K562 (cell line): ENCODE data around the gene CFAP251. TPM values are rescaled to one million over a fixed set of nuclear protein-coding genes. Genes with fewer than 3 reads are reported as not detected.
A peak's percentile ranks its signal among the peaks of the same experiment; 100 is the strongest.

ENCODE experiments used
- ATAC-seq: fragments of 200-7000 bp; cut with Tn5 transposase; 3 replicates; pipeline ENCODE4 v1.9.1; 2020; ENCODE audit warnings: moderate library complexity
- BruUV-seq: library from RNA; stranded (reverse); fragments of 400-500 nt; replicated peaks from 2 replicates; lab custom pipeline; 2021; lab: Mats Ljungman, UMichigan
- CTCF ChIA-PET: fragments of 300-600 bp; formaldehyde crosslinking; extraction: SDS; loops from one replicate; lab custom pipeline; 2021; ENCODE audit warnings: low intra/inter-chr PET ratio; lab: Yijun Ruan, JAX
- POLR2A ChIA-PET: fragments of 300-600, 350-650 bp; sonication (Branson Sonifier 250); formaldehyde crosslinking; extraction: SDS; loops from one replicate; lab custom pipeline; 2021; ENCODE audit warnings: antibody characterized with exemption, inconsistent platforms; lab: Yijun Ruan, JAX
- DNase-seq, 4 experiments: peaks; one replicate each; pipeline versions ENCODE4 v3.0.0 to v3.0.0-alpha.2; 2011 to 2018; ENCODE audit warnings: low spot score in 3 of 4, mixed read lengths in 3 of 4; ENCODE audit errors: extremely low read depth in 1 of 4
- FAIRE-seq: peaks from 2 replicates; lab custom pipeline; 2011; peaks lifted over from hg19 to GRCh38; lab: Jason Lieb, UNC
- H2AFZ ChIP-seq: 2 replicates; pipeline ENCODE4 v1.6.0; 2011; ENCODE audit warnings: low read depth, low read length, control low read depth, inconsistent platforms
- H3K27ac ChIP-seq: fragments of 200-600 bp; 3 replicates; pipeline ENCODE4 v1.8.0; 2011; ENCODE audit warnings: low read depth, mild to moderate bottlenecking, control low read depth, inconsistent platforms, low read length, moderate library complexity, mixed read lengths; ENCODE audit errors: extremely low read depth
- H3K27me3 ChIP-seq, 2 experiments: fragments of 300-600 bp in 1 of 2; 2 replicates in 1 of 2; 3 replicates in 1 of 2; pipeline versions ENCODE4 v1.6.0 to v1.8.0; 2011; ENCODE audit warnings: inconsistent platforms in 2 of 2, low read length in 2 of 2, mild to moderate bottlenecking in 1 of 2, mixed read lengths in 1 of 2, moderate library complexity in 1 of 2; ENCODE audit not compliant: control insufficient read depth in 2 of 2, insufficient read depth in 2 of 2
- H3K36me3 ChIP-seq: fragments of 300-600 bp; 3 replicates; pipeline ENCODE4 v1.8.0; 2011; ENCODE audit warnings: mild to moderate bottlenecking, low read length, inconsistent platforms; ENCODE audit not compliant: control insufficient read depth, insufficient read depth
- H3K4me1 ChIP-seq, 2 experiments: fragments of 200-600 bp in 1 of 2; replicated peaks in 1 of 2; 2 replicates in 1 of 2; 3 replicates in 1 of 2; pipeline versions ENCODE4 v1.5.1 to v1.8.0; 2011; ENCODE audit warnings: inconsistent platforms in 2 of 2, low read length in 2 of 2, mild to moderate bottlenecking in 1 of 2, mixed read lengths in 1 of 2, moderate library complexity in 1 of 2; ENCODE audit not compliant: control insufficient read depth in 2 of 2, insufficient read depth in 2 of 2
- H3K4me2 ChIP-seq: 2 replicates; pipeline ENCODE4 v1.6.1; 2011; ENCODE audit warnings: low read length, control low read depth, inconsistent platforms, mixed read lengths; ENCODE audit not compliant: insufficient read depth
- H3K4me3 ChIP-seq: fragments of 200-600 bp; sonication (generic), shearing (Covaris generic); 2 replicates; pipeline ENCODE4 v1.5.1; 2016; ENCODE audit warnings: control low read depth, inconsistent platforms
- H3K79me2 ChIP-seq: fragments of 200-600 bp; 3 replicates; pipeline ENCODE4 v1.8.0; 2011; ENCODE audit warnings: low read length, inconsistent platforms; ENCODE audit not compliant: control insufficient read depth, insufficient read depth
- H3K9ac ChIP-seq, 2 experiments: 2 replicates each; pipeline versions ENCODE4 v1.6.0 to v1.6.1; 2011; ENCODE audit warnings: low read depth in 2 of 2, low read length in 2 of 2, control low read depth in 1 of 2, inconsistent platforms in 1 of 2, mild to moderate bottlenecking in 1 of 2, mixed read lengths in 1 of 2; ENCODE audit not compliant: insufficient read depth in 1 of 2
- H3K9me1 ChIP-seq: one replicate; pipeline ENCODE4 v1.6.0; 2011; ENCODE audit warnings: inconsistent platforms, mild to moderate bottlenecking, low read length, moderate library complexity; ENCODE audit not compliant: control insufficient read depth, insufficient read depth
- H3K9me3 ChIP-seq: replicated peaks from 2 replicates; pipeline ENCODE4 v1.5.1; 2011; ENCODE audit warnings: low read depth, low read length, inconsistent platforms; ENCODE audit not compliant: control insufficient read depth, insufficient read depth
- H4K20me1 ChIP-seq: replicated peaks from 2 replicates; pipeline ENCODE4 v1.6.1; 2011; ENCODE audit warnings: low read length, inconsistent platforms, mixed read lengths; ENCODE audit not compliant: control insufficient read depth, insufficient read depth
- C11orf30 ChIP-seq: fragments of 450-650 bp; IDR thresholded peaks from 2 replicates; pipeline ENCODE4 v1.6.1; 2016; ENCODE audit warnings: low read depth, mild to moderate bottlenecking
- CBX8 ChIP-seq: fragments of 200-600 bp; sonication (generic); IDR thresholded peaks from 2 replicates; pipeline ENCODE4 v1.6.1; 2012; ENCODE audit warnings: borderline replicate concordance, mixed run types, low read depth, mild to moderate bottlenecking, moderate library complexity, mixed read lengths, low read length, control low read depth, inconsistent platforms; ENCODE audit not compliant: poor library complexity, severe bottlenecking; ENCODE audit errors: extremely low read depth
- E2F3 ChIP-seq: fragments of 250-450 bp; sonication (Bioruptor Pico); IDR thresholded peaks from 2 replicates; pipeline ENCODE4 v1.4.0; 2020; ENCODE audit warnings: mild to moderate bottlenecking
- ESRRB ChIP-seq: fragments of 250-450 bp; sonication (Bioruptor Pico); IDR thresholded peaks from 2 replicates; pipeline ENCODE4 v1.5.0; 2020; ENCODE audit warnings: mild to moderate bottlenecking, moderate library complexity, borderline replicate concordance
- EZH2 ChIP-seq: IDR thresholded peaks from 2 replicates; pipeline ENCODE4 v1.6.1; 2012; ENCODE audit warnings: low read depth, mild to moderate bottlenecking, inconsistent platforms, low read length, borderline replicate concordance
- FOXK2 ChIP-seq, 2 experiments: fragments of 450-650 bp; IDR thresholded peaks in 1 of 2; conservative IDR thresholded peaks in 1 of 2; 2 replicates each; pipeline ENCODE4 v1.6.1; 2016; ENCODE audit warnings: low read depth in 2 of 2, mild to moderate bottlenecking in 1 of 2
- MCM5 ChIP-seq: fragments of 450-650 bp; IDR thresholded peaks from 2 replicates; pipeline ENCODE4 v1.6.1; 2016; ENCODE audit warnings: low read depth
- NFE2 ChIP-seq: IDR thresholded peaks from 2 replicates; pipeline ENCODE4 v1.6.1; 2014; ENCODE audit warnings: antibody characterized with exemption, low read depth
- POLR3A ChIP-seq: IDR thresholded peaks from 2 replicates; pipeline ENCODE4 v1.6.1; 2011; ENCODE audit warnings: borderline replicate concordance, mild to moderate bottlenecking, moderate library complexity; ENCODE audit not compliant: insufficient read length, insufficient read depth; ENCODE audit errors: extremely low read depth
- RB1 ChIP-seq: fragments of 450-650 bp; IDR thresholded peaks from 2 replicates; pipeline ENCODE4 v1.6.1; 2017; ENCODE audit warnings: low read depth, mild to moderate bottlenecking
- TAL1 ChIP-seq: fragments of 450-650 bp; IDR thresholded peaks from 2 replicates; pipeline ENCODE4 v1.6.1; 2016; ENCODE audit warnings: mild to moderate bottlenecking
- TBL1XR1 ChIP-seq, 2 experiments: IDR thresholded peaks; 2 replicates each; pipeline ENCODE4 v1.6.1; 2012; ENCODE audit warnings: improper control_type of control experiment in 2 of 2, low read length in 2 of 2, mild to moderate bottlenecking in 1 of 2
- ZNF3 ChIP-seq: fragments of 250-450 bp; sonication (Bioruptor Pico); IDR thresholded peaks from 2 replicates; pipeline ENCODE4 v1.5.0; 2021; ENCODE audit warnings: mild to moderate bottlenecking, moderate library complexity
- ZNF699 ChIP-seq: fragments of 250-450 bp; sonication (Bioruptor Pico); IDR thresholded peaks from 2 replicates; pipeline ENCODE4 v1.8.0; 2021; ENCODE audit warnings: mild to moderate bottlenecking, moderate library complexity; ENCODE audit not compliant: insufficient replicate concordance
- ZNF75A ChIP-seq: fragments of 450-650 bp; formaldehyde crosslinking; IDR thresholded peaks from 2 replicates; pipeline ENCODE4 v1.4.0; 2020; ENCODE audit warnings: mild to moderate bottlenecking
- whole genome bisulfite sequencing: fragments of 100-300 bp; shearing (Covaris generic); methylation state at CpG from one replicate; pipeline ENCODE4 v1.1.6; 2016; ENCODE audit warnings: low coverage, mixed read lengths; ENCODE audit not compliant: insufficient coverage; ENCODE audit errors: missing lambda C conversion rate; 5-methylcytosine and 5-hydroxymethylcytosine counted together
- in situ Hi-C: fragments of 300-500 bp; cut with MboI; formaldehyde crosslinking; loops from 4 replicates; pipeline ENCODE4 v1.15.0; 2018; ENCODE audit warnings: inconsistent platforms, mixed read lengths
- intact Hi-C: fragments of 100-400 bp; cut with micrococcal nuclease; formaldehyde crosslinking; loops from 2 replicates; pipeline ENCODE4 v1.14.2; 2022
- polyA plus RNA-seq, 8 experiments: library from polyadenylated mRNA; depleted of rRNA in 4 of 8; stranded (reverse) in 5 of 8; unstranded in 3 of 8; fragments of >200 nt; fragmentation: Nextera tagmentation in 2 of 8; fragmentation: Illumina TruSeq in 1 of 8; extraction: Ambion mirVana in 2 of 8; extraction: Trizol in 1 of 8; gene quantifications; 2 replicates each; pipeline versions ENCODE4 v1.2.1 to v1.2.3, GENCODE V29; 2011 to 2014; ENCODE audit warnings: inconsistent platforms in 1 of 8, missing spikeins in 1 of 8
- total RNA-seq, 7 experiments: library from RNA; depleted of rRNA in 6 of 7; stranded (reverse); fragments of >200 nt in 6 of 7; fragmentation: Illumina TruSeq in 2 of 7; extraction: Trizol in 2 of 7; gene quantifications; 2 replicates each; pipeline versions ENCODE4 v1.2.1 to v1.2.3, GENCODE V29; 2011 to 2021; ENCODE audit warnings: low replicate concordance in 1 of 7
- TF ChIP-seq, protein P1 (sequence below): fragments of 450-650 bp; IDR thresholded peaks from 2 replicates; pipeline ENCODE4 v1.6.1; 2016; ENCODE audit warnings: low read depth, mild to moderate bottlenecking, moderate library complexity
- TF ChIP-seq, protein P2 (sequence below): IDR thresholded peaks from 2 replicates; pipeline ENCODE4 v1.6.1; 2014; ENCODE audit warnings: antibody characterized with exemption
- TF ChIP-seq, protein P3 (sequence below): fragments of 250-450 bp; sonication (Bioruptor Pico); IDR thresholded peaks from 2 replicates; pipeline ENCODE4 v1.5.0; 2022; ENCODE audit warnings: mild to moderate bottlenecking

Gene CFAP251
- total and polyA plus RNA-seq, 9 of the 15 experiments (the other 6 are each of a cell fraction or from before 2014, with no cell fraction given) = 16.6 to 31.0 (median 19.1) TPM

DNA sequence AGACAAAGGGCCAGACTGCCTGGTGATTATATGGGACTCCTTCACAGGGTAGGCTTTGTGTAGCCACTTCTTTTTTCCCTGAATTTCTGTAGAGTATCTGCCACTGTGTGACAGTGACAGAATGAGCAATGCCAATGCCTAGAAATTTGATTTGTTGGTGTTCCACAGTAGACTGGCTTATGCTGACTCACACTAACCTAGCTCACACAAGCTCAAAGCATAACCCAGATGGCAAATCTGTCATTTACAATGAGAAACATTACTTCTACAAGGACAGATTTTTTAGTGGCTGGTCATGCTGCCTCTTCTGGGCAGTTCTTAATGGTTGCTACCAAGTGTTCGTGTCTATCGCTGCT lies 15.9 kb downstream of the CFAP251 start (continued):
- TF ChIP-seq, protein P1, sequence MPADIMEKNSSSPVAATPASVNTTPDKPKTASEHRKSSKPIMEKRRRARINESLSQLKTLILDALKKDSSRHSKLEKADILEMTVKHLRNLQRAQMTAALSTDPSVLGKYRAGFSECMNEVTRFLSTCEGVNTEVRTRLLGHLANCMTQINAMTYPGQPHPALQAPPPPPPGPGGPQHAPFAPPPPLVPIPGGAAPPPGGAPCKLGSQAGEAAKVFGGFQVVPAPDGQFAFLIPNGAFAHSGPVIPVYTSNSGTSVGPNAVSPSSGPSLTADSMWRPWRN = no peak
- no peak for TF ChIP-seq ZNF75A (CRISPR knock-in tag)
- TF ChIP-seq E2F3 = no peak
- no peak for TF ChIP-seq TBL1XR1 (IDR thresholded peaks at IDR 0.05; ENCODE audit: low read length in 2 of 2)
- no peak for TF ChIP-seq ZNF3 (CRISPR knock-in tag)
- peak; percentile 92 for TF ChIP-seq C11orf30
- peak; percentile 88 for TF ChIP-seq NFE2
- TF ChIP-seq MCM5 = no peak
- no peak for TF ChIP-seq ESRRB (CRISPR knock-in tag)
- TF ChIP-seq, protein P2, sequence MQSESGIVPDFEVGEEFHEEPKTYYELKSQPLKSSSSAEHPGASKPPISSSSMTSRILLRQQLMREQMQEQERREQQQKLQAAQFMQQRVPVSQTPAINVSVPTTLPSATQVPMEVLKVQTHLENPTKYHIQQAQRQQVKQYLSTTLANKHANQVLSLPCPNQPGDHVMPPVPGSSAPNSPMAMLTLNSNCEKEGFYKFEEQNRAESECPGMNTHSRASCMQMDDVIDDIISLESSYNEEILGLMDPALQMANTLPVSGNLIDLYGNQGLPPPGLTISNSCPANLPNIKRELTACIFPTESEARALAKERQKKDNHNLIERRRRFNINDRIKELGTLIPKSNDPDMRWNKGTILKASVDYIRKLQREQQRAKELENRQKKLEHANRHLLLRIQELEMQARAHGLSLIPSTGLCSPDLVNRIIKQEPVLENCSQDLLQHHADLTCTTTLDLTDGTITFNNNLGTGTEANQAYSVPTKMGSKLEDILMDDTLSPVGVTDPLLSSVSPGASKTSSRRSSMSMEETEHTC = no peak
- TF ChIP-seq FOXK2 (conservative IDR thresholded peaks at IDR 0.05 in 1 of 2, IDR thresholded peaks at IDR 0.05 in 1 of 2; ENCODE audit: low read depth in 2 of 2) = no peak
- TF ChIP-seq, all 486 proteins: peak for 18

DNA sequence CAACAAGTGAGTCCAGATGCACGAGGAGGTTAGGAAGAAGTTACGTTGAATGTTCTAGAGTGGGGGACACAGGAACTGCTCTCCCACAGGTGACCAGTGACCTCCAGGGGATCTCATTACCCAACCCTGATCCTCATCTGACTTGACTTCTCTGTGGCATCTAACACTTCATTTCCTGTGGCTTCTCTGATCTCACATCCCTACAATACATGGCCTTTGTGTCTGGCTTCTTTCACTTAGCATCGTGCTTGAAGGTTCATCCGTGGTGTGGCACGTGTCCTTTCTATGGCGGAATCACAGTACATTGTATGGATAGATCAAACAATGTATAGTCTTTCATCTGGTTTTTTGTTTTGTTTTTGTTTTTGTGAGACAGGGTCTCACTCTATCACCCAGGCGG lies 19.3 kb downstream of the CFAP251 start:
- Histone ChIP-seq H3K9me3 (no peaks in the 10 kb centered on the region), H3K4me2 (no peak overlapping the region), H4K20me1 (no peaks in the 10 kb centered on the region), H3K9ac (no peak overlapping the region), H3K27ac (no peak overlapping the region), H3K27me3 (no peaks in the 10 kb centered on the region), H3K36me3 (peaks cover 38% of the 10 kb centered on the region), H3K4me1 (peaks cover 25 to 29% of the 10 kb centered on the region in 2 experiments; a peak in 4 of 5 replicates), H3K9me1 (no peaks in the 10 kb centered on the region), H3K79me2 (peaks cover 22% of the 10 kb centered on the region), H3K4me3 (no peak overlapping the region), H2AFZ (no peak overlapping the region)
- intact Hi-C loops (no loop called here), in situ Hi-C loops (no loop called here)
- FAIRE-seq = no peak
- DNase-seq = no peak
- WGBS = 93% methylated on average over 7 of the region's 7 CpGs
- ChIA-PET POLR2A (no interaction called here), CTCF (no interaction called here)
- BruUV-seq = no TSS peak
- ATAC-seq = no peak
- TF ChIP-seq, protein P3, sequence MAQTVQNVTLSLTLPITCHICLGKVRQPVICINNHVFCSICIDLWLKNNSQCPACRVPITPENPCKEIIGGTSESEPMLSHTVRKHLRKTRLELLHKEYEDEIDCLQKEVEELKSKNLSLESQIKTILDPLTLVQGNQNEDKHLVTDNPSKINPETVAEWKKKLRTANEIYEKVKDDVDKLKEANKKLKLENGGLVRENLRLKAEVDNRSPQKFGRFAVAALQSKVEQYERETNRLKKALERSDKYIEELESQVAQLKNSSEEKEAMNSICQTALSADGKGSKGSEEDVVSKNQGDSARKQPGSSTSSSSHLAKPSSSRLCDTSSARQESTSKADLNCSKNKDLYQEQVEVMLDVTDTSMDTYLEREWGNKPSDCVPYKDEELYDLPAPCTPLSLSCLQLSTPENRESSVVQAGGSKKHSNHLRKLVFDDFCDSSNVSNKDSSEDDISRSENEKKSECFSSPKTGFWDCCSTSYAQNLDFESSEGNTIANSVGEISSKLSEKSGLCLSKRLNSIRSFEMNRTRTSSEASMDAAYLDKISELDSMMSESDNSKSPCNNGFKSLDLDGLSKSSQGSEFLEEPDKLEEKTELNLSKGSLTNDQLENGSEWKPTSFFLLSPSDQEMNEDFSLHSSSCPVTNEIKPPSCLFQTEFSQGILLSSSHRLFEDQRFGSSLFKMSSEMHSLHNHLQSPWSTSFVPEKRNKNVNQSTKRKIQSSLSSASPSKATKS (CRISPR knock-in tag) = no peak
- TF ChIP-seq RB1 = no peak
- no peak for TF ChIP-seq TAL1
- TF ChIP-seq CBX8 = no peak
- TF ChIP-seq ZNF699 (CRISPR knock-in tag) = no peak
- no peak for TF ChIP-seq POLR3A
- TF ChIP-seq EZH2 = no peak
